Gastrocnemius medialis (tissue), 4 donors: ENCODE measurements around the gene HAO2.

ENCODE experiments used
- POLR2A ChIP-seq, 2 donors: fragments of 450-650 bp; IDR thresholded peaks; one replicate each; pipeline ENCODE4 v1.6.1; 2017; ENCODE audit warnings: antibody characterized with exemption in 2 of 2, mild to moderate bottlenecking in 2 of 2, moderate library complexity in 2 of 2
- TF ChIP-seq, protein P1 (sequence below), 5 experiments: fragments of 450-650 bp in 3 of 5; fragments of 200-600 bp in 2 of 5; sonication (generic) in 2 of 5; IDR thresholded peaks in 4 of 5; conservative IDR thresholded peaks in 1 of 5; 1 replicate in 4 of 5; 2 replicates in 1 of 5; pipeline ENCODE4 v1.5.1; 2016 to 2019; ENCODE audit warnings: antibody characterized with exemption in 5 of 5, mild to moderate bottlenecking in 3 of 5, moderate library complexity in 3 of 5

DNA sequence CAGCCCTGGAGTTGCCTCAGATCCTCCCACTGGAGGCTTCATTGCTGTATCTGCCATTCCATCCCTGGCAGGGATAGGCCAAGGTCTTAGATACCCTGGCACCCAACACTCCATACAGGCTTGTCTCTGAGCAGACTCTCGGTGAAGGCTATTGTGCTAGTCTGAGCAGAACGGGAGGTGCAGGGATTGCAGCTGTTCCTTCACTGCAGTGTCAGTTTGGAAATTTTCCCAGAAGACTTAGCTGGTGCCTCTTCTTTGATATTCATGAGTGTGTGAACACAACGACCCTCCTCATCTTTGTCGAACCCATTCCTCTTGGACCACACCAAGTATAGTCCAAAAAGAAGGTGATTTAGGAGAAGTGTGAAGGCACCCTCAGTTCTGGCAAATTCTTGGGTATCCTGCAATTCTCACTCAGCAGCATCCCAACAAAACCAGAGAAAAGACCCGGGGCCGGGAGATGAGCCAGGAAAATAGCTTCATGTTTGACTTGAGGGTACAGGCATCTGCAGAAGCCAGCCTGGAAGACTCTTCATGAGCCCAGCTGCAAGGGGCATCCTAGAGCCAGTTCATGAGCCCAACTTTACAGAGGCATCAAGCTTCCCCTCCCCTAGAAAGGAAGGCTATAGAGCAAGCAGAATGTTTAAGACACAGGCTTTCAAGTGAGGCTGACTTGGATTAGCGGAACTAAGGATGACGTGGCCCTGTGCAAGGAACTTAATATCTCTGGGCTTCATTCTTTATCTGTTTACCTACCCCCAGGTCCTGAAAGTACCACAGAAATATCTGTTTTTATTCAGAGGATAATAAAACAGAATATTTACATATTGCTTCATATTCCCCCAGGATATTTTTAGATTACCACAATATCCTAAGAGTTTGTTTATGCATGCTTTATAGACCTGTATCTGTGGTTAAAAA, 38.8 kb upstream of the HAO2 start:
- TF ChIP-seq, protein P1, sequence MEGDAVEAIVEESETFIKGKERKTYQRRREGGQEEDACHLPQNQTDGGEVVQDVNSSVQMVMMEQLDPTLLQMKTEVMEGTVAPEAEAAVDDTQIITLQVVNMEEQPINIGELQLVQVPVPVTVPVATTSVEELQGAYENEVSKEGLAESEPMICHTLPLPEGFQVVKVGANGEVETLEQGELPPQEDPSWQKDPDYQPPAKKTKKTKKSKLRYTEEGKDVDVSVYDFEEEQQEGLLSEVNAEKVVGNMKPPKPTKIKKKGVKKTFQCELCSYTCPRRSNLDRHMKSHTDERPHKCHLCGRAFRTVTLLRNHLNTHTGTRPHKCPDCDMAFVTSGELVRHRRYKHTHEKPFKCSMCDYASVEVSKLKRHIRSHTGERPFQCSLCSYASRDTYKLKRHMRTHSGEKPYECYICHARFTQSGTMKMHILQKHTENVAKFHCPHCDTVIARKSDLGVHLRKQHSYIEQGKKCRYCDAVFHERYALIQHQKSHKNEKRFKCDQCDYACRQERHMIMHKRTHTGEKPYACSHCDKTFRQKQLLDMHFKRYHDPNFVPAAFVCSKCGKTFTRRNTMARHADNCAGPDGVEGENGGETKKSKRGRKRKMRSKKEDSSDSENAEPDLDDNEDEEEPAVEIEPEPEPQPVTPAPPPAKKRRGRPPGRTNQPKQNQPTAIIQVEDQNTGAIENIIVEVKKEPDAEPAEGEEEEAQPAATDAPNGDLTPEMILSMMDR (IDR thresholded peaks at IDR 0.05 in 4 of 5, conservative IDR thresholded peaks at IDR 0.05 in 1 of 5) = no peak
- TF ChIP-seq POLR2A (IDR thresholded peaks at IDR 0.05) = no peak
